GM18951 (cell line): Measurements from ENCODE around the gene DDX10.

Experiments used
- POLR2A ChIP-seq: IDR thresholded peaks from 4 replicates; pipeline ENCODE4 v1.6.1; 2011; ENCODE audit warnings: mild to moderate bottlenecking; ENCODE audit not compliant: insufficient read length, insufficient read depth; ENCODE audit errors: extremely low read depth
- in situ Hi-C: fragments of 300-500 bp; cut with MboI; formaldehyde crosslinking; loops from one replicate; pipeline ENCODE4 v1.12.0; 2022; ENCODE audit warnings: low sequenced_read_pairs, mixed read lengths, inconsistent platforms; ENCODE audit not compliant: unreplicated experiment

DDX10 gene

GRCh38 chr11:108871867-108872266, 207.0 kb downstream of the DDX10 start:
- TF ChIP-seq POLR2A = no peak
- in situ Hi-C loops = no loop called here

GRCh38 chr11:108872781-108873291, 208.0 kb downstream of the DDX10 start:
- in situ Hi-C loops = no loop called here
- no peak for TF ChIP-seq POLR2A

GRCh38 chr11:108873310-108873709, 208.4 kb downstream of the DDX10 start:
- no peak for TF ChIP-seq POLR2A
- in situ Hi-C loops = no loop called here

- in situ Hi-C loops = no loop called here
- TF ChIP-seq POLR2A = no peak
Measured at GRCh38 chr11:108873941-108874340, 209.1 kb downstream of the DDX10 start.

- in situ Hi-C loops = no loop called here
- no peak for TF ChIP-seq POLR2A
Measured at GRCh38 chr11:108875134-108875533, 210.3 kb downstream of the DDX10 start.

GRCh38 chr11:108877178-108877577, 212.3 kb downstream of the DDX10 start:
- in situ Hi-C loops = no loop called here
- TF ChIP-seq POLR2A = no peak

GRCh38 chr11:108880510-108880909, 215.6 kb downstream of the DDX10 start:
- in situ Hi-C loops = no loop called here
- TF ChIP-seq POLR2A = no peak

GRCh38 chr11:108881131-108881530, 216.3 kb downstream of the DDX10 start:
- in situ Hi-C loops = no loop called here
- no peak for TF ChIP-seq POLR2A

- in situ Hi-C loops = no loop called here
- no peak for TF ChIP-seq POLR2A
Measured at GRCh38 chr11:108882211-108882831, 217.5 kb downstream of the DDX10 start.

- no peak for TF ChIP-seq POLR2A
- in situ Hi-C loops = no loop called here
Measured at GRCh38 chr11:108886005-108886659, 221.3 kb downstream of the DDX10 start.

GRCh38 chr11:108886660-108887009, 221.8 kb downstream of the DDX10 start:
- in situ Hi-C loops = no loop called here
- TF ChIP-seq POLR2A = no peak

GRCh38 chr11:108887436-108888238, 222.8 kb downstream of the DDX10 start:
- in situ Hi-C loops = no loop called here
- no peak for TF ChIP-seq POLR2A

GRCh38 chr11:108890482-108891105, 225.7 kb downstream of the DDX10 start:
- in situ Hi-C loops = no loop called here
- no peak for TF ChIP-seq POLR2A
